Astrocyte (in vitro differentiated cells and primary cell): Measurements from ENCODE around the gene TMEM42.

Experiments used
- CTCF ChIP-seq: IDR thresholded peaks from 2 replicates; pipeline ENCODE4 v1.5.1; 2011; ENCODE audit warnings: low read depth, mild to moderate bottlenecking, inconsistent platforms, low read length, moderate library complexity; ENCODE audit not compliant: insufficient read depth
- EZH2 ChIP-seq: IDR thresholded peaks from 2 replicates; pipeline ENCODE4 v1.6.1; 2012; ENCODE audit warnings: mild to moderate bottlenecking, low read length, inconsistent platforms; ENCODE audit not compliant: insufficient read depth

- TF ChIP-seq CTCF (peak; percentile 17), EZH2 (no peak)
These were observed 53.2 kb downstream of the TMEM42 start for GRCh38 chr3:44914936-44915335.
